B cell (primary cell): ENCODE data around the gene ALS2CL. TPM values are rescaled to one million over a fixed set of nuclear protein-coding genes. Genes with fewer than 3 reads are reported as not detected.

Source experiments
- ATAC-seq: fragments of 200-7000 bp; cut with Tn5 transposase; one replicate; pipeline ENCODE4 v1.10.0; 2021; ENCODE audit warnings: low read depth, mild to moderate bottlenecking, moderate number of reproducible peaks, moderate library complexity
- CTCF ChIA-PET: fragments of 350-600 bp; sonication (Branson Sonifier 250); formaldehyde crosslinking; loops from one replicate; lab custom pipeline; 2021; ENCODE audit warnings: antibody characterized with exemption, inconsistent platforms; lab: Charles Lee
- POLR2A ChIA-PET: fragments of 350-600 bp; sonication (Branson Sonifier 250); formaldehyde crosslinking; loops from one replicate; lab custom pipeline; 2021; ENCODE audit warnings: antibody characterized with exemption; lab: Charles Lee
- DNase-seq: peaks from one replicate; pipeline ENCODE4 v3.0.0; 2013
- H2AFZ ChIP-seq: 2 replicates; pipeline ENCODE4 v1.6.1; 2012; ENCODE audit warnings: mild to moderate bottlenecking, low read depth, low read length; ENCODE audit not compliant: insufficient read depth, poor library complexity, severe bottlenecking
- H3K27ac ChIP-seq, 2 donors: 1 replicate in 1 of 2; 2 replicates in 1 of 2; pipeline ENCODE4 v1.5.1; 2012 to 2013; ENCODE audit warnings: low read length in 2 of 2, mild to moderate bottlenecking in 2 of 2, moderate library complexity in 1 of 2
- H3K27me3 ChIP-seq, 4 experiments: fragments of 200-600 bp in 1 of 4; sonication (generic) in 1 of 4; replicated peaks in 1 of 4; 1 replicate in 2 of 4; 2 replicates in 2 of 4; pipeline versions ENCODE4 v1.6.1 to v1.7.0; 2013 to 2016; ENCODE audit warnings: low read length in 3 of 4, mild to moderate bottlenecking in 2 of 4, mixed read lengths in 1 of 4, moderate library complexity in 1 of 4; ENCODE audit not compliant: insufficient read depth in 4 of 4, control insufficient read depth in 3 of 4; ENCODE audit errors: control extremely low read depth in 1 of 4
- H3K36me3 ChIP-seq, 2 experiments: replicated peaks in 1 of 2; 1 replicate in 1 of 2; 2 replicates in 1 of 2; pipeline versions ENCODE4 v1.6.1 to v1.7.1; 2013; ENCODE audit warnings: low read length in 1 of 2; ENCODE audit not compliant: insufficient read depth in 2 of 2, control insufficient read depth in 1 of 2; ENCODE audit errors: control extremely low read depth in 1 of 2, extremely low read depth in 1 of 2
- H3K4me1 ChIP-seq, 2 donors: fragments of 200-600 bp in 1 of 2; sonication (generic) in 1 of 2; 1 replicate in 1 of 2; 2 replicates in 1 of 2; pipeline versions ENCODE4 v1.5.1 to v1.6.1; 2013 to 2017; ENCODE audit warnings: low read length in 2 of 2; ENCODE audit not compliant: control insufficient read depth in 2 of 2, insufficient read depth in 2 of 2
- H3K4me2 ChIP-seq: replicated peaks from 2 replicates; pipeline ENCODE3; 2012; ENCODE audit warnings: mild to moderate bottlenecking, low read depth, low read length; ENCODE audit not compliant: poor library complexity, severe bottlenecking
- H3K4me3 ChIP-seq, 5 experiments: fragments of 200-600 bp in 1 of 5; sonication (generic) in 1 of 5; 1 replicate in 3 of 5; 2 replicates in 2 of 5; pipeline versions ENCODE4 v1.5.1 to v1.7.0; 2011 to 2016; ENCODE audit warnings: low read length in 4 of 5, mild to moderate bottlenecking in 4 of 5, low read depth in 2 of 5, control low read depth in 1 of 5, moderate library complexity in 1 of 5; ENCODE audit not compliant: insufficient read depth in 1 of 5; ENCODE audit errors: control extremely low read depth in 1 of 5, extremely low read depth in 1 of 5
- H3K79me2 ChIP-seq: fragments of 200-600 bp; sonication (generic); one replicate; pipeline ENCODE4 v1.6.0; 2016; ENCODE audit warnings: low read length; ENCODE audit not compliant: control insufficient read depth, insufficient read depth
- H3K9ac ChIP-seq: fragments of 200-600 bp; sonication (generic); 2 replicates; pipeline ENCODE4 v1.6.1; 2017; ENCODE audit warnings: mild to moderate bottlenecking, low read length, moderate library complexity
- H3K9me3 ChIP-seq, 3 donors: one replicate each; pipeline versions ENCODE4 v1.6.1 to v1.7.1; 2013; ENCODE audit warnings: low read length in 2 of 3; ENCODE audit not compliant: control insufficient read depth in 2 of 3, insufficient read depth in 1 of 3; ENCODE audit errors: control extremely low read depth in 1 of 3
- H4K20me1 ChIP-seq: 2 replicates; pipeline ENCODE4 v1.6.0; 2012; ENCODE audit warnings: mild to moderate bottlenecking, low read length; ENCODE audit not compliant: insufficient read depth, control insufficient read depth, poor library complexity, severe bottlenecking
- H3K27ac Mint-ChIP-seq: one replicate; pipeline ENCODE4 v1.8.0; 2021; ENCODE audit warnings: mixed read lengths
- H3K27me3 Mint-ChIP-seq: one replicate; pipeline ENCODE4 v1.8.0; 2021; ENCODE audit warnings: mixed read lengths
- H3K4me1 Mint-ChIP-seq: one replicate; pipeline ENCODE4 v1.8.0; 2021; ENCODE audit warnings: mixed read lengths
- H3K4me3 Mint-ChIP-seq: one replicate; pipeline ENCODE4 v1.8.0; 2021; ENCODE audit warnings: mixed read lengths
- H3K9me3 Mint-ChIP-seq: one replicate; pipeline ENCODE4 v1.8.0; 2022; ENCODE audit warnings: mixed read lengths; ENCODE audit not compliant: insufficient read depth
- EZH2 ChIP-seq: IDR thresholded peaks from 2 replicates; pipeline ENCODE4 v1.6.1; 2012; ENCODE audit warnings: borderline replicate concordance, low read depth, mild to moderate bottlenecking, moderate library complexity, low read length; ENCODE audit not compliant: insufficient read depth, poor library complexity, severe bottlenecking
- WGBS: methylation state at CpG from one replicate; pipeline ENCODE4 v1.1.5; 2013; ENCODE audit warnings: missing lambda C conversion rate; ENCODE audit not compliant: insufficient coverage; 5-methylcytosine and 5-hydroxymethylcytosine counted together
- intact Hi-C: fragments of 100-400 bp; cut with micrococcal nuclease; formaldehyde crosslinking; loops from one replicate; pipeline ENCODE4 v1.10.0; 2022
- polyA plus RNA-seq: library from polyadenylated mRNA; depleted of rRNA; stranded (reverse); fragments of >200 nt; gene quantifications from 2 replicates; pipeline ENCODE4 v1.2.3, GENCODE V29; 2012
- total RNA-seq, 2 donors: library from RNA; stranded (reverse); fragments of 120-200 nt in 1 of 2; gene quantifications; 1 replicate in 1 of 2; 2 replicates in 1 of 2; pipeline versions ENCODE4 v1.2.3 to v1.2.4, GENCODE V29; 2013 to 2022
- TF ChIP-seq, protein P1 (sequence below): fragments of 200-600 bp; IDR thresholded peaks from one replicate; pipeline ENCODE4 v1.8.0; 2022; ENCODE audit warnings: antibody characterized with exemption, mild to moderate bottlenecking

Gene ALS2CL
- total and polyA plus RNA-seq, 2 donors (not counting 1 experiment from before 2014, with no cell fraction given): 0.22 to 0.30 TPM

DNA sequence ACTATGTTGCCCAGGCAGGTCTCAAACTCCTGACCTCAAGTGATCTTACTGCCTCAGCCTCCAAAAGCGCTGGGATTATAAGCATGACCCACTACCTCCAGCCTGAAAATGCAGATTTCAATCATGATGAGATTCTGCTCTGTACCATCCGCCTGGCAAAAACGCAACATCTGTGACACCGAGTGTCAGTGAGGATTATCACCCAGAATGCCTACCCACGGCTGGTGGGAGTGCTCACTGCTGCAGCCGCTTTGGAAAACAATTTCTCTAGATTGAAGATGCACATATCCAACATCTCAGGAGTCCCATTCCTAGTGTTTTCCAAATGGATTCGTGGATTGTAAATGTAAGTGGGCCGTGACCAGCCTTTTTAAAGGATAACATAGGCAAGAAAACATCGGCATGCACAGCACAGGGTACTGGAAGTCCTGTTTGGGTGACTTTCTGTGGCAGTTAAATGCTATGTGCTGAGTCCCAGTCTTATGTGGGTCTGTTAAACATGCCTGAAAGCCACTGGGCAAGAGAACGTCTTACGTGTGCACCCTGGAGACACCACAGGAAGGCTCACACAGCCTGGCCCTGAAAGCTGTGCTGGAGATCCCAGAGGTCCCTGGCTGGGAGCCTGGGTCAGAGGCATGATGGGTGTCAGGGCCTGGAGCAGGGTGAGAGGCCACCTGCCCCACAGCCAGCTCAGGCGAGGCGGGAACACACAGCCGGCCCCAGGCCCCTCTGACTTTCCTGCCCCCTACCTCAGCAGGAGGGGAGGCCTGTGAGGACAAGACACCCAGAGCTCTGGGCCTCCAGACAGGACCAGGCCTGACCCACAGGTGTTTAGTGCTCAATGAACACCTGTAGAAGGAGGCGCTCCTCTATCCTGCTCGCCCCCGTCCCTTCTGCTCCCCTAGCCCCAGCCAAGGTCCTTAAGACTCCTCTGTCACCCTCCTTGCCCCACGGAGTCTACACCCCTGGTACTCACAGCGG, 23.3 kb upstream of the ALS2CL start:
- Histone ChIP-seq H3K4me2 (no peak overlapping the region), H3K79me2 (no peaks in the 10 kb centered on the region), H3K27ac (no peak overlapping the region), H3K36me3 (no peaks in the 10 kb centered on the region), H3K9ac (no peak overlapping the region), H4K20me1 (no peaks in the 10 kb centered on the region), H3K4me1 (no peaks in the 10 kb centered on the region), H2AFZ (no peak overlapping the region), H3K4me3 (no peak overlapping the region), H3K27me3 (peaks cover 0 to 13% (median 0%) of the 10 kb centered on the region in 4 experiments), H3K9me3 (no peaks in the 10 kb centered on the region)
- peaks cover 19% of the 10 kb centered on the region for H3K27me3 Mint-ChIP-seq
- intact Hi-C loops: no loop called here
- DNase-seq (no peak), ATAC-seq (no peak)
- H3K27ac Mint-ChIP-seq: no peak overlapping the region
- H3K4me3 Mint-ChIP-seq: no peak overlapping the region
- POLR2A ChIA-PET: interaction anchor here (0.6 kb wide), 1 partner anchor 982 kb away, joined by 3 read pairs; no protein-coding TSS in a partner anchor
- CTCF ChIA-PET: interaction anchor here (0.9 to 1.6 kb wide), 2 partner anchors 11 to 178 kb away, joined by 3 read pairs; no protein-coding TSS in a partner anchor
- no peak for TF ChIP-seq EZH2
- TF ChIP-seq, protein P1, sequence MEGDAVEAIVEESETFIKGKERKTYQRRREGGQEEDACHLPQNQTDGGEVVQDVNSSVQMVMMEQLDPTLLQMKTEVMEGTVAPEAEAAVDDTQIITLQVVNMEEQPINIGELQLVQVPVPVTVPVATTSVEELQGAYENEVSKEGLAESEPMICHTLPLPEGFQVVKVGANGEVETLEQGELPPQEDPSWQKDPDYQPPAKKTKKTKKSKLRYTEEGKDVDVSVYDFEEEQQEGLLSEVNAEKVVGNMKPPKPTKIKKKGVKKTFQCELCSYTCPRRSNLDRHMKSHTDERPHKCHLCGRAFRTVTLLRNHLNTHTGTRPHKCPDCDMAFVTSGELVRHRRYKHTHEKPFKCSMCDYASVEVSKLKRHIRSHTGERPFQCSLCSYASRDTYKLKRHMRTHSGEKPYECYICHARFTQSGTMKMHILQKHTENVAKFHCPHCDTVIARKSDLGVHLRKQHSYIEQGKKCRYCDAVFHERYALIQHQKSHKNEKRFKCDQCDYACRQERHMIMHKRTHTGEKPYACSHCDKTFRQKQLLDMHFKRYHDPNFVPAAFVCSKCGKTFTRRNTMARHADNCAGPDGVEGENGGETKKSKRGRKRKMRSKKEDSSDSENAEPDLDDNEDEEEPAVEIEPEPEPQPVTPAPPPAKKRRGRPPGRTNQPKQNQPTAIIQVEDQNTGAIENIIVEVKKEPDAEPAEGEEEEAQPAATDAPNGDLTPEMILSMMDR: no peak
- 90% methylated on average over 17 of the region's 19 CpGs for WGBS
- H3K4me1 Mint-ChIP-seq: no peaks in the 10 kb centered on the region
- H3K9me3 Mint-ChIP-seq: no peaks in the 10 kb centered on the region
